Measurements from ENCODE around the gene APP. TPM values are rescaled to one million over a fixed set of nuclear protein-coding genes. Genes with fewer than 3 reads are reported as not detected.

The APP gene
- total and polyA plus RNA-seq, 10 of the 15 experiments (the other 5 are each of a cell fraction or from before 2014, with no cell fraction given), result 8.8 to 94.9 (median 51.0) TPM

DNA sequence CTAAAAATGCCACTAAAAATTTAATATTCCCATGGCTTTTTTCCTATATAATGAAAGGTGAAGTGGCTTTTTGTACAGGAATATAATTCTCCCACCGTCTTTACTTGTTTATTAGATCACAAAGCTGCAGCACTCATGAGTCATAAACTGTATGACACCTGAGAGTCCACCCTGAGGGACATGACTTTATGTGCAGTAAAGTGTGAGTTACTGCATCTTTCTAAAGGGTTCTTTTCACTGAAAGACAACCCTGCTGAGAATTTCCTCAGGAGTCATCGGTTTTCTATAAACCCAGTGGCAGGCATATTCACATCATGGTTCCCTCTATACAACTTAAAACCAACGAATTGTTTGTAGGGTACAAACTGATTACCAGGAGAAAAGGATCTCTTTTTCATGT, 77.4 kb downstream of the APP start (continued):
- TF ChIP-seq CHD2 (IDR thresholded peaks at IDR 0.05; ENCODE audit: borderline replicate concordance, low read depth, low read length), result no peak
- no peak for TF ChIP-seq NFYA (IDR thresholded peaks at IDR 0.05; ENCODE audit: borderline replicate concordance, low read depth, low read length)
- TF ChIP-seq JUND (IDR thresholded peaks at IDR 0.05; ENCODE audit: low read depth, low read length), result no peak
- TF ChIP-seq, protein P1, sequence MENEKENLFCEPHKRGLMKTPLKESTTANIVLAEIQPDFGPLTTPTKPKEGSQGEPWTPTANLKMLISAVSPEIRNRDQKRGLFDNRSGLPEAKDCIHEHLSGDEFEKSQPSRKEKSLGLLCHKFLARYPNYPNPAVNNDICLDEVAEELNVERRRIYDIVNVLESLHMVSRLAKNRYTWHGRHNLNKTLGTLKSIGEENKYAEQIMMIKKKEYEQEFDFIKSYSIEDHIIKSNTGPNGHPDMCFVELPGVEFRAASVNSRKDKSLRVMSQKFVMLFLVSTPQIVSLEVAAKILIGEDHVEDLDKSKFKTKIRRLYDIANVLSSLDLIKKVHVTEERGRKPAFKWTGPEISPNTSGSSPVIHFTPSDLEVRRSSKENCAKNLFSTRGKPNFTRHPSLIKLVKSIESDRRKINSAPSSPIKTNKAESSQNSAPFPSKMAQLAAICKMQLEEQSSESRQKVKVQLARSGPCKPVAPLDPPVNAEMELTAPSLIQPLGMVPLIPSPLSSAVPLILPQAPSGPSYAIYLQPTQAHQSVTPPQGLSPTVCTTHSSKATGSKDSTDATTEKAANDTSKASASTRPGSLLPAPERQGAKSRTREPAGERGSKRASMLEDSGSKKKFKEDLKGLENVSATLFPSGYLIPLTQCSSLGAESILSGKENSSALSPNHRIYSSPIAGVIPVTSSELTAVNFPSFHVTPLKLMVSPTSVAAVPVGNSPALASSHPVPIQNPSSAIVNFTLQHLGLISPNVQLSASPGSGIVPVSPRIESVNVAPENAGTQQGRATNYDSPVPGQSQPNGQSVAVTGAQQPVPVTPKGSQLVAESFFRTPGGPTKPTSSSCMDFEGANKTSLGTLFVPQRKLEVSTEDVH (IDR thresholded peaks at IDR 0.05; ENCODE audit: low read depth, partially characterized antibody), result no peak
- no peak for TF ChIP-seq NRF1 (conservative IDR thresholded peaks at IDR 0.05; ENCODE audit: low read depth, low read length)
- TF ChIP-seq, protein P2, sequence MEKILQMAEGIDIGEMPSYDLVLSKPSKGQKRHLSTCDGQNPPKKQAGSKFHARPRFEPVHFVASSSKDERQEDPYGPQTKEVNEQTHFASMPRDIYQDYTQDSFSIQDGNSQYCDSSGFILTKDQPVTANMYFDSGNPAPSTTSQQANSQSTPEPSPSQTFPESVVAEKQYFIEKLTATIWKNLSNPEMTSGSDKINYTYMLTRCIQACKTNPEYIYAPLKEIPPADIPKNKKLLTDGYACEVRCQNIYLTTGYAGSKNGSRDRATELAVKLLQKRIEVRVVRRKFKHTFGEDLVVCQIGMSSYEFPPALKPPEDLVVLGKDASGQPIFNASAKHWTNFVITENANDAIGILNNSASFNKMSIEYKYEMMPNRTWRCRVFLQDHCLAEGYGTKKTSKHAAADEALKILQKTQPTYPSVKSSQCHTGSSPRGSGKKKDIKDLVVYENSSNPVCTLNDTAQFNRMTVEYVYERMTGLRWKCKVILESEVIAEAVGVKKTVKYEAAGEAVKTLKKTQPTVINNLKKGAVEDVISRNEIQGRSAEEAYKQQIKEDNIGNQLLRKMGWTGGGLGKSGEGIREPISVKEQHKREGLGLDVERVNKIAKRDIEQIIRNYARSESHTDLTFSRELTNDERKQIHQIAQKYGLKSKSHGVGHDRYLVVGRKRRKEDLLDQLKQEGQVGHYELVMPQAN (conservative IDR thresholded peaks at IDR 0.05), result no peak
- TF ChIP-seq TAF1 (IDR thresholded peaks at IDR 0.05; ENCODE audit: borderline replicate concordance, low read depth, low read length), result no peak
- TF ChIP-seq ATF7 (IDR thresholded peaks at IDR 0.05; ENCODE audit: low read depth), result no peak
- TF ChIP-seq FOXK2 (IDR thresholded peaks at IDR 0.05), result no peak
- no peak for TF ChIP-seq ESRRA (IDR thresholded peaks at IDR 0.05; ENCODE audit: low read length)
- TF ChIP-seq PML (IDR thresholded peaks at IDR 0.05; ENCODE audit: low read length), result no peak

Data from GM12878 (cell line).